Hindlimb muscle (tissue), 1 donor: ENCODE results near the gene RXRA. TPM values are rescaled to one million over a fixed set of nuclear protein-coding genes. Genes with fewer than 3 reads are reported as not detected.

ENCODE experiments used
- DNase-seq: peaks from one replicate; pipeline ENCODE4 v3.0.0-alpha.2; 2013
- polyA plus RNA-seq: library from polyadenylated mRNA; unstranded; fragments of 120-200 nt; gene quantifications from one replicate; pipeline ENCODE4 v1.2.1, GENCODE V29; 2013; ENCODE audit not compliant: insufficient read length

RXRA gene
- polyA plus RNA-seq, 1 donor = 38.0 TPM

DNA sequence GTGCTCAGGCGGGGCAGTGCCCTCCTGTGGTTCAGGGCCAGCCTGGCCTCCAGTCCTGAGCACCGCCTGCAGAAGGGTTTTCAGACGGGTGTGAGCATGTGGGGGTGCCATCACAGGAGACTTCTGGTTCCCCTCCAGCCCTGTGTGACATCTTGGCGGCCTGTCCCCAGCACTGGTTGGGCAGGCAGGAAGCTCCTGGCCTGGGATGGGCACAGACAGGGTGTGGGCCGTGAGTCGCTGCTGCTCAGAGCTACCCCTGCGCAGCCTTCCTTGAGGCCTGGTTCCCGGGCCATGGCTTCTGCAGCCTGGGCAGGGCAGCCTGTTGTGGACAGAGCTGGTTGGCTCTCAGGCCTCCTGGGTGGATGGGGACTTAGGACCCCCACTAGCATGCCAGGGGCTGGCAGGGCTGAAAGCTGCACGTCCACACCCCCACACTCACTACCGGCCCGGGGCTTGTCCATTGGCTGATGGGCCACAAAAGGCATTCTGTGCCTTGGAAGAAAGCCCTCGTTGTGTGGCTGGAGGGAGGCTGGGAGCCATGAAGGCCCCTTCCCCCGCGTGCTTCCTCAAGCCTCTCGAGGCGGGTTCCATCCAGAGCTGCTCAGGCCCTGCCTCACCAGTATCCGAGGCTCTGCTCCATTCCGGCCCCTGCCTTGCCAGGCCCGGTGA, 58.7 kb downstream of the RXRA start:
- no peak for DNase-seq

DNA sequence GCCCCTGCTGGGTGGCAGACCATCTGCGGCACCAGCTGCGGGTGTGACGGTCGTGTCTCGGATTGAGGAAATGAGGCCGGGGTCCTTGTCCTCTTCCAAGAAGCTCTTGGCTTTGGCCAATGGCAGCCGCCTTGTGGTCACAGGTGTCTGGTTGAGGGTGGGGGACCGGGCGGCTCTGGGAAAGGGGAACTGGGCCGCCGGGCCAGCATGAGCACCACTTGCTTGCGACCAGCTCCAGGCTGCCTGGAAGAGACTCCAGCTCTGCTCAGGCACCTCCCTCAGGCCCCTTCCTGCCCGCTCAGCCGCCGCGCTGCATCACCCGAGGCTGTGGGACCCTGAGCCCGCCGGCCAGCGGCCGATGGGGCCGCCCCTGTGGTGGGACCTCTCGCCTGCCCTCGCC, 59.7 kb downstream of the RXRA start:
- DNase-seq = no peak

DNA sequence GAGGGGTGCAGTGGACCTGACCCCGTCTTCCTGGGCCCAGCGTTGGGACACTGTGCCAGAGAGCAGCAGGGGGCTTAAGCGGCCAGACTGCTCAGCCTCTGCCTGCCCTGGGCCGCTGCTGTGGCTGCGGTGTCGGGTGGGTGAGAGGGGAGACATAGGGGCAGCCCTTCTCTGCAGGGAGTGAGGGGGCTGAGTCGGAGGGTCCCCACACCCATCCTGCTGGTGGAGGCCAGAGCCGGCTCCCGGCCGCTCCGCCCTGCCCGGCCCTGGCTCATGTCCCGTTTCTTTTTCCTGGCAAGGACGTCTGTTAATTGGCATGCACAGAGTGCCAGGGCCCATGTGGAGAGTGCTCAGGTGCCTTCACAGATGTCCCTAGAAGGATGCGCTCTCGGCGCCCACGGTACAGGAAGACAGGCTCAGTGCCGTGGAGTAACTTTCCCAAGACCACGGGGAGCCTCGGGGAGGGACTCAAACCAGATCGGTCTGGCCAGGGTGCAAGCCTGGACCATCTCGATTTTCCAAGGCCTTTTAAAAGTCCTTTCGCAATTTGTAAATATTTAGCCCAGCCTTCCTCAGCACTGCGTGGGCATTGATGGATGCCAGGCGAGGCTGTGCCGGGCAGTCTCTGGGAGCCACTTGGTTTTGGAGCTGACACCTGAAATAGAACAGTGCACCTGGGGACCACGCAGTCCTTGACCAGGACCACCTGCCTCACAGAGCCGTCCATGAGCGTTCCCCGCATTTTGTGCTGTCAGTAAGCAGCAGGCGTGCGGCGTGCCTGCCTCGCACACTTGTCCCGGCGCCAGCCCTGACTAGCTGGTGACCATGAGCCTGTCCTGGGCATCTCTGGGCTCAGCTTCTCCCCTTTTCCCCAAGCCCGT, 60.9 kb downstream of the RXRA start:
- DNase-seq = no peak

DNA sequence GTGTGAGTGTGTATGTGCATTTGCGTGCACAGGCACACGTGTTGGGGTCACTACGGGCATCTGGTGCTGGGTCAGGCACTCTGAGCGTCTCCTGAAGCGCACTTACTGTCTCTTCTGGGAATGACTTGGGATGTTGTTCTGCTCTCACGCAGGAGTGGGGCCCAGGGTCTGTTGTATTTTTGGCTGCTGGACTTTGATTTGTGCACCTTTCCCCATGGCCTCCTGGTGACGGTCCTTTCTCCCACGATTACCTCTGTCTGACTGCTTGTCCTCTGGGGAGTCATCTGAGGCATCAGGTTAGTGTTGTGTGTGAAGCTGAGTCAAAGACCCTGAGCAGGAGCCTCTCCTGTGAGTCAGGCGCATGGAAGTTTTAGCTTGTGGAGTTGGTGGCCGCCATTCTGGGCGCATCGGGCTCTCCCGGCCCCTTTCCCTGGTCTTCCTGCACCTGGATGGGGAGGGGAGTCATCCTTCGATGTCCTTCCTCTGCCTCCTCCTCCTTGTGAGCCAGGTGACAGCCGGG, 62.1 kb downstream of the RXRA start:
- no peak for DNase-seq

DNA sequence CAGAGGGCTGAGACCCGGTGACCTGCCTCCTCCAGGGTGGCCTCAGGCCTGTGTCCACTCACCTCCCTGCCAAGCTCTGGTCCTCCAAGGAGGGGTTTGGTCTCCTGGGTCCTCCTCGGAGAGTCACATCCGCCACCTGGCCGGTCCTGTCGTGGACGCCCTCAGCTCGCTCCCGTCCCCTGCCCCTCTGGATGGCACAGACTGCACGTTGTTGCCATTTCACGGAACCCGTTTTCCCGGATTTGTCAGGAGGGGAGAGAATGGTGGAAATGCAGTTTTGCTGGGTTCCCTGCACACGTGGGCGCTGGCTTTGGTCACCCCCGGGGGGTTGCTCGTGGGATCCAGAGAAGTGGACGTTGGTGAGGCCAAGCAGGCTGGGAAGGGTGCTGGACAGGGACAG, 62.7 kb downstream of the RXRA start:
- DNase-seq = no peak

DNA sequence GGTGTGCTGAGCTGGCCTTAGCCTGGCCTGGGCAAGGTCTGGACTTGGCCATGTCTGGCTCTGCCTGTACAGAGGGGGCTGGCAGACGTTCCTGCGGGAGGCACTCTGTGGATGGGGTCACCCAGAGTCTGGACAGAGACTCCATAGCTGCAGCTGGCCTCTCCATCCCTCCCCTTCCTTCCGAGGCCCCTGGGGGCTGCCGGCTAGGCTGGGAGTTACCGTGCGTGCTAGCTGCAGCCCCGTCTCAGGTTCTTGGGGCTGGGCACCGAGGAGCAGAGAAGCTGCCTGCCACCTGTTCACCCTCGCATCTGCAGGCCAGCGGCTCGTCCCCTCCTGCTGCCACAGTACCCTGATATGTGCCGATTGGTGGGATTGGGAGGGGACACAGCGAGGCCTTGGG, 63.4 kb downstream of the RXRA start:
- DNase-seq = no peak

DNA sequence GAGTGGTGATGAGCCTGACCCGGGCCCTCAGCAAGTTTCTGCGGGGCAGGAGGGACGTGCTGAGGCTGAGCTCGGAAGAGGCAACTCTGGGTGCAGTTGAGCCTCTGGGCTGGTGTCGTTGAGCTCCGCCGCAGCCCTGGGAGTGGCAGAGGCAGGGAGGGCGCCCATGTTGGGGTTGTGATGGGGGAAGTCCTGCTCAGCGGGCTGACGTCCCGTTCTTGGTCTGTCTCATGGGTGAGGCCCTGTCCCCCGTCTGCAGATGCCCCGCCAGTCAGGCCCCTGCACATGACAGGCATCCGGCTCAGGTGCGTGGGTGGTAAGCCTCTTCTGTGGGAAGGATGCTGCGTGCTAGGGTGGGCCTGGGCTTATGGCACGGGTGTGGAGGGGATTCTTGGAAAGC, 64.3 kb downstream of the RXRA start:
- DNase-seq = no peak

DNA sequence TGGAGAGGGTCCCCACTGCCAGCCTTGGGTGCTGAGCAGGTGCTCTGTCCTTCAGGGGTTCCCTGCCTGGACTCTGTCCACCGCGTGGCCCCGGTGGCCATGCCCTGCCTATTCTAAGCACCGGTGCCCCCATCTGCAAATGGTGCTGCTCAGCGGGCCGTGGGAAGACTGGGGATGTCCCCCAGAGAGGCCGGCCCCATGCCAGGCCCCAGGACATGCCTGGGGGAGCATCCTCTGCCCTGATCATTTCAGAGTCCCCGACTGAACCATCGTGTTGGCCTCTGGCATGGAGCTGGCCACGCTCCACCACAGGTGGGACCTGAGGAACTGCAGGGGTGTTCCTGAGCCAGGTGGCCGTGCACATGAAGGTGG, 64.7 kb downstream of the RXRA start:
- DNase-seq = no peak

DNA sequence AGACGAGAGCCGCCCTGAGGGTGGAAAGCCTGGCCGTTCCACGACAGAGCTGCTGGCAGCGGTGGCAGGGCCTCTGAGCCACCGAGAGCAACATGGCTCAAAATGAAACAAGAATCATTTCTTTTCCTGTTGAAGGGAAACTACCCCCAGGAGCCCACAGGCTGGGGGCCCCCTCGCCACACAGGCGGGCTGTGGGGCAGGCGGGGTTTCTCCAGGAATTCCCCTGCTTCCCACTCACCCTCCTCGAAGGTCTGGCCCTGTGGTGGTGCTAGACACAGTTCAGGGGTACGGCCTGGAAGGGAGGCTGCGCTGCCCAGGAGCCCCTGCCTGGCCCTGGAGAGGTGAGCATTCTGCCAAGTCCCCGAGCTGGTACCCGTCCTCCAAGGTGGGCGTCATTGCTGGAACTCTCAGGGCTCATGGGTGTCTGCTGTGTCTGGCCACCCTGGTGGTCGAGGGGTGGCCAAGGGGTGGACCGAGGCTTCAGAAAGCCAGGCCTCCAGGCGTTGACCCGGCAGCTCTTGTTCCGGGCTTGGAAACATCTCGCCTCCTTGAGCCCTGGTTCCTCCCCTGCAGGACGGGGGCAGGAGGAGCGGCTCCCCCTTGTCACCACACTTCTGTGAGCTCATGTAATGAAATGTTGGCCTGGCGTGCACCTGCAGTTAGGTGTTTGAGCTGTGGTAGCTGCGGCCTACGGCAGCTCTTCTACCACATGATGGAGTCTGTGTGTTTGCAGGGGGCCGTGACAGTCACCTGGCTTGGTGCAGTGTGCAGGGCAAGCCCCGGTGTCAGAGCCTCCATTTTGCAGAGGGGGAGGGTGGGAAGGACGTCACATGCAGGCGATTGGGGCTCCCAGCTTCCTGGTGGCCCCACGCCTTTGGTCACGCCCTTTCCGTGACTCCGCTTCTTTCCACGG, 65.3 kb downstream of the RXRA start:
- DNase-seq = no peak

DNA sequence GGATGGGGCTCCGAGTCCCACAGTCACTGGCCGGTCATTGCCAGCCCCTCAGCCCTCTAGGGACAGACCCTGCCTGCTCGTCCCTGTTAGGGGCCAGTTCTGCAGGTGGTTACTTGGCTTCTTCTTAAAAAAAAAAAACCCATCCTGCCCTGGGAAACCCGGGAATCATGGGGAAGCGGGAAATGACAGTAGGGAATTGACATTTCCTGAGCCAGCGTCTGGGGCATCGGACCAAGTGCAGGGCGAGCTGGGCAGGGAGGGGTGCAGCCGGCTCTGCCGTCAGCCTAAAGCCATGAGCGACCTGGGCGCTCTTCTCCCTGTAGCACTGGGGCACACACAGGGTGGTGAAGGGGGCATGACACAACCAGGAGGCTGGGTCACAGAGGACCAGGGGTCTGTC, 66.6 kb downstream of the RXRA start:
- DNase-seq = no peak

DNA sequence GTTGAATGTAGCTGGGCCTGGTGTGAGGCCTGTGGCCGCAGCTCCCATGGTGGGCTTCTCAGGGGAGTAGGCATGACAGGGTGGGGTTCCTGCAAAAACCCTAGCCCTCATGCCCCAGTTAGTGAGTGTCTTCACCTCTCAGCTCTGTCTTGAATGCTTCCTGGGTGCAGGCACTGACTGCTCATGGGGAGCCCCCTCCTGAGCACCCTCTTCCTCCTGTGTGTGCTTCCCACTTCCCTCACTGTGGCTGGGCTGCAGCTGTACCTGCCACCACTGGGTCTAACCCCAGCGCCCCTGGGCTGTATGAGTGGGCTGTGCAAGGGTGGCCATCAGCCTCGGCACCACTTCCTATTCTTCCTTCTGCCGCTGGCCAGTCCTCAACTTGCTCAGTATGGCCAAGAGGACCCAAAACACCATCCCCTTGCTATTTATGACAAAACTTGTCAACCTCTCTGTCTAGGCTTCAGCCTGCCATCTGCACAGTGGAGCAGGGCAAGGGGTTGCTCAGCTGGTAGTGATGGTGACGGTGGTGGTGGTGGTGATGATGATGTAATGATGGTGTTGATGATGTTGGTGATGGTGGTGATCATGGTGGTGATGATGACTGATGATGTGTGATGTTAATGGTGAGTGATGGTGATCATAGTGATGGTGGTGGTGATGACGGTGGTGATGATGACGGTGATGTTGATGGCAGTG, 67.5 kb downstream of the RXRA start:
- DNase-seq = no peak

DNA sequence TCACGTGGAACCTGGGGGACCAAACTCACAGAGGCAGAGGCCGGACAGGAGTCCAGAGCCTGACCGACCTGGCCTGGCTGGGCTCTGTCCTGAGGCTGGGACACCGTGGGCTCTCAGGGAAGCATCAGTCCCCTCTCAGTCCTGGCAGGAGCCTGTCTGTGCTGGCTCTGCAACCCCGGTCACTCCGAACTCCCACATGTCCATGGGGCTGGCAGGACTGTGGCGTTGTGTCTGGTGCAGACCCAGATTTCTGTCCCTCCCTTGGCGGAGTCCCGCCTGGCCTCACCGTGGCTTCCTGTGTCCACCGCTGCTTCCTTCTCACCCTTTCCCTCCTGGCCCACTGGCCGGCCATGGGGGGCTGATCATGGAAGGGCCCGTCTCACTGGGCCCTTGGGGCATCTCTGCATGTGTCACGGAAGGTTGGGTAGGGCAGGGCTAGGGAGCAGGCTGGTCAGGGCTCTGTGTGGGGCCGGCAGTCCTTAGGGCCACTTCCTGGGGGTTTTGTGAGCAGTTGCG, 68.8 kb downstream of the RXRA start:
- DNase-seq = no peak

DNA sequence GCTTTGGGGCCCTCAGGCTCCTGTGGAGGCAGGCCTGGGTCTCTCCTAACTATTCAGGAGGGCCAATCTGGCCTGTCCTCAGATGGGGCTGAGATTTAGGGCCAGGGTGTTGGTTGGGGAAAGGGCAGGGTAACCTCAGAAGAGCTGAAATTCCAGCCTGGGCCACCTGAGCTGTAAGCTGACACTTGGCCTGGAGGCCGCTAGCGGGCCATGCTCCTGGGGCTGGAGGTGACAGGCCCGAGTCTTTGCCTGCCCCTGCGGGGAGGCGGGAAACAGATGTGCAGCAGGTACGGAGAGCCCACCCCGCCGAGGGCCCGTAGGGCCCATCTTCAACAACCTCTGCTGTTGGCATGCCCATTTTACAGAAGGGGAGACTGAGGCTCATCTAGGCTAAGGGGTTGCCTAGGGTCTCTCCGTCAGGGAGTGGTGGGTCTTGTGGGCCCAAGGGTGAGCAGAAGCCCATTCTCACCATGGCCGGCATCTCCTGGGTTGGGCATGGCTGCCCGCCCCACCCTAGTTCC, 69.5 kb downstream of the RXRA start:
- no peak for DNase-seq

DNA sequence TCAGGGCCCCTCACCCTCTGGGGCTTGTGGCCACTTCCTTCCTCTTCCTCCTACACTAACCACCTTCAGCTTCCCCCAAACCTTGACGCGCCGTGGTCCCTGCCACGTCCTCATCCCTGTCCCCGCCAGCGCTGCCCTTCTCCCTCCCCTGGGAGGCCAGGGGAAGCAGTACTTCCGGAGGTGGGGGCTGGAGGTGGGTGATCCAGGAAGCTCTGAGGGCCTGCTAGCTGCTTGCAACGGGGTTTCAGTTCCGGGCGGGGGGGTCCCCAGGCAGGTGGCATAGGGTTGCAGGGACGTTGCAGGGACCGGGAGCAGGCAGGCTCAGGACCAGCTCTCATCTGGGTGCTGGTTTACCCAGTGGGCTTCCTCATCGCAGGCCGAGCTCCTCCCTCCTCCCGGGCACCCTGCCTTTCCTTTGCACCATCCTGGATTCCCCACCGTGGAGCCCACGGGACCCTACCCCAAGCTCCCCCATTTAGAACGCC, 70.0 kb downstream of the RXRA start:
- DNase-seq = no peak

DNA sequence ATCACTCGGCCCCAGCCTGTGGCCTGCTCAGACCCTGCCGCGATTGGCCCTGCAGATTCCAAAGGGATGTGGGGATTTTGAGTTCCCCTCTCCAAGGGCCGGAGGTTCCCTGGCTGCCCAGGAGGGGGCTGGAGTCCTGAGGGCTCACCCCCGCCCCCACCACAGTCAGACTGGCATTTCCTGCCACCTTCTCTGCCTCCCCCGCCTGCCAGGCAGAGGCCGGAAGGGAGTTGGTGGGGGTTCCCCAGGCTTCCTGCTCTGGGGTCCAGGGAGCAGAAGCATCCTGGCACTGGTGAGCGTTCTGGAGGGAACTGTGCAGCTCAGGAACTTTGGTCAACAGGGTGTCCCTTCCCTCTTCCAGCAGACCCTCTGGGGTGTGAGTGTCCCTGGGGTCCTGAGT, 70.6 kb downstream of the RXRA start:
- DNase-seq = no peak

DNA sequence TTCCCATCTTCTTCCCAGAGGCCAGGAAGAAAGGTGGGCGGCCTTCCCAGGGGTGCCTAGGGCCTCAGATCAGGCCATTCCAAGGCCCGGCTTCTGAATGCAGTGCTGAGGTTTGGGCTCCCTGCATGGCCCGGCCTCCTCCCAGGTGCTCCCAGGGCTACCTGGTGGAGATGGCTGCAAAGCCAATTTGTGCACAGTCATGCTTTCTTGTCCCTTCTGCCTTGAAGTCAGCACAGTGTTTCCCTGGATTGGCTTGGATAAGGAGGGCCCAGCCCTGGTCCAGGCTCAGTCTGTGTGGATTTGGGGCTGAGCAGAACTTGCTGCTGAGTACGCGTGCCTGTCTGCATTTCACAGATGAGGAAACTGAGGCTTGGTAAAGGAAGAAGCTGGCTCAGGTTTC, 72.5 kb downstream of the RXRA start:
- no peak for DNase-seq

DNA sequence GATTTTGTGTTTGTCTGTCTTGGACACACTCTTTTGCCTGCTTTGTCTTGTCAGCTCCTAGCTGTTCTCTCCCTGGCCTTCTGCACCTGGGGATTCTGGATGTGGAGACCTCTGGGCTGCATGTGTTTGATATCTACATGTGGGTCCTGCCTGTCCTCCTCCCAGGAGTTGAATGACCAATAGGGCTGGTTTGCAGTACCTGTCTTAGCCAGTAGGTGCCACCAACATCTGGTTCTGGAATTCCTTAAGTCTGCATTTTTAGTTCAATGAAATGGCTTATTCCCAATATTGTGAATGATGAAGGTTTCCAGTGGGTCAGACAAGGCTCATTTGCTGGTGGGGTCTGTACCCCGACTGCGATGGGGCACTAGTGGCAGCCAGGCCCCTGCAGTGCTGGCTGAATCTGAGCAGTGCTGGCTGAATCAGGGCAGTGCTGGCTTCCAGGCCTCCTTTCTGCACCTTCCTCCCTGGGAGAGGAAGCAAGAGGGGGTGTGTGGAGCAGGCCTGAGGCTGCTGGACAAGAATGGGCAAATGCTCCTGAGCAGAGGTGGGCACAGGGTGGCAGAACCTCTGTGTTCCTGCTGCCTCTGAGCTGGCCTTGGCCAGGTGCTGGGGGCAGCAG, 73.3 kb downstream of the RXRA start:
- no peak for DNase-seq

DNA sequence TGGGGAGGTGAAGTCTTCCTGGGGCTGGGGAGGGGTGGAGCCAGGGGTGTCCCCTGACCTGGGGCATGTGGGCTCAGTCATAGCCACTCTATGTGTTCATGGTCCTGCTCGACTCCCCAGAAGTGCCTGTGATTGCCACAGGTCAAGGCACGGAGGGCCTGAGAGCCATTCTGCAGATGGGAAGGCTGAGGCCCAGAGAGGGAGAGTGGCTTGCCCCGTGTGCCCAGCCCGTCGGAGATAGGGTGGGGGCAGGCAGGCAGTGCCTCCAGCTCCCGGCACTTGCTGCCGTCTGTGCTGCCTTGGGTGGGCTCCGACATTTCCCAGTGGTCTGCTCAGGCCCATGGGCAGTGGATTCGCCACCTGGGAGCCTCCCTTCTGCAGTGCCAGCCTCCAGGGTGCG, 74.0 kb downstream of the RXRA start:
- DNase-seq = no peak

DNA sequence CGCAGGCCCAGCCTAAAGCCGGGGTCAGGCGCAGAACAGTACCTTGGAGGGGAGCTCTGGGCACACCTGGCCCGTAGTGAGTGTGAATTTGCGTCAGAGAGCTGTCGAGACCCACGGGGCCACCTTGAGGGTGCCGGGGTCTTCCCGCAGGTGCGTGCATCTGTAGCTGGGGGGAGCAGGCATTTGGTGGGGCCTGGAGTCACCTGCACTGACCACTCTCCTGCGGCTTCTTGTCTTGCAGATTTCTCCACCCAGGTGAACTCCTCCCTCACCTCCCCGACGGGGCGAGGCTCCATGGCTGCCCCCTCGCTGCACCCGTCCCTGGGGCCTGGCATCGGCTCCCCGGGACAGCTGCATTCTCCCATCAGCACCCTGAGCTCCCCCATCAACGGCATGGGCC, 75.1 kb downstream of the RXRA start:
- no peak for DNase-seq

DNA sequence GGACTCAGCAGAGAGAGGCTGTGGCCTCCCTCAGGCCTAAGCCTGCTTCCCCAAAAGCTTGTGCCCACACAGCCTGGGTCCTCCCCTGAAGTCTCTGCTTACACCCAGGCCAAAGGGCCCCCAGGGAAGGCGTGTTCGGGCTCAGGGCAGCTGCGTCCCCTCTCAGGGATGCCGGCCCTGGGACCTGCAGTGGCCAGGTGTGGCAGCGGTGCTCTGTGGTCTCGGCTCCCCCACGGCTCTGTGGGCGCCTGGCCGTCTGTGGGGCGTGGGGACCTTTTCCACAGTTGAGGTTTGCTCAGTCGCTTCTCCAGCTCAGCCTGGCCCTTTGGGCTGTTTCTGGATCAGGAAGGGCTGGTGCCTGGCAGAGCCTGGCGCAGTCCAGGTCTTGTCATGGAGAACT, 75.9 kb downstream of the RXRA start:
- no peak for DNase-seq

DNA sequence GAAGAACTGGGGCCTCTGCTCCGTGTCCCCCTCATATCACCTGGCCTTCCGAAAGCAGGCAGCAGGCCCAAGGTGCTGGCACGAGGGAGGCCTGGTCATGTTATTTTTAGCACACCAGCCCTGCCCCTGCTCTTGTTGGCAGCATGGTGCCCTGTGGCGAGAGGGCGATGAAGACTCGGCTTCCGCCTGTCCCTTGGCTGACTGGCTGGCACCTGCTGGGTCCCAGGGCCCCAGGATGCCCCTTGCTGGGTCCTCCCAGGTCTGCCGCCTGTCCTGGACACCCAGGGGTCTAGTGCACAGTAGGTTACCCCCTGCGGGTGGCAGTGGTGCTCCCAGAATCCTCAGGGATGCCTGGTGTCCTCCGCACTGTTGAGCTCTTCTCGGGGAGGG, 77.0 kb downstream of the RXRA start:
- no peak for DNase-seq
